GM21515 (cell line): ENCODE data around the gene SESTD1.

Source experiments
- ATAC-seq: cut with Tn5 transposase; IDR thresholded peaks from one replicate; pipeline ENCODE4 v1.9.1; 2021; ENCODE audit not compliant: unreplicated experiment

The SESTD1 gene

GRCh38 chr2:179191110-179191509 is 73.5 kb downstream of the SESTD1 start:
- ATAC-seq, result no peak

- no peak for ATAC-seq
Measured at GRCh38 chr2:179186126-179186525, 78.5 kb downstream of the SESTD1 start.

- ATAC-seq, result no peak
Measured at GRCh38 chr2:179184610-179185009, 80.0 kb downstream of the SESTD1 start.

- ATAC-seq, result no peak
Measured at GRCh38 chr2:179181002-179181401, 83.6 kb downstream of the SESTD1 start.

GRCh38 chr2:179180242-179180641 is 84.4 kb downstream of the SESTD1 start:
- ATAC-seq, result no peak

GRCh38 chr2:179179719-179180118 is 84.9 kb downstream of the SESTD1 start:
- ATAC-seq, result no peak

GRCh38 chr2:179177694-179178093 is 86.9 kb downstream of the SESTD1 start:
- ATAC-seq, result no peak

- no peak for ATAC-seq
Measured at GRCh38 chr2:179174240-179174639, 90.4 kb downstream of the SESTD1 start.

- no peak for ATAC-seq
Measured at GRCh38 chr2:179172894-179173293, 91.7 kb downstream of the SESTD1 start.

GRCh38 chr2:179171371-179171770 is 93.3 kb downstream of the SESTD1 start:
- no peak for ATAC-seq

- ATAC-seq, result no peak
Measured at GRCh38 chr2:179170901-179171300, 93.7 kb downstream of the SESTD1 start.

- no peak for ATAC-seq
Measured at GRCh38 chr2:179165356-179166000, 99.2 kb downstream of the SESTD1 start.

GRCh38 chr2:179141206-179141605 is 123.4 kb downstream of the SESTD1 start:
- no peak for ATAC-seq

GRCh38 chr2:179140571-179140970 is 124.1 kb downstream of the SESTD1 start:
- ATAC-seq, result no peak

- no peak for ATAC-seq
Measured at GRCh38 chr2:179139506-179139905, 125.1 kb downstream of the SESTD1 start.

- no peak for ATAC-seq
Measured at GRCh38 chr2:179137200-179137759, 127.4 kb downstream of the SESTD1 start.

- ATAC-seq, result no peak
Measured at GRCh38 chr2:179133016-179133415, 131.6 kb downstream of the SESTD1 start.

- ATAC-seq, result no peak
Measured at GRCh38 chr2:179132076-179132475, 132.6 kb downstream of the SESTD1 start.

- ATAC-seq, result no peak
Measured at GRCh38 chr2:179130560-179130959, 134.1 kb downstream of the SESTD1 start.

- peak; percentile 59 for ATAC-seq
Measured at GRCh38 chr2:179129574-179130238, 134.9 kb downstream of the SESTD1 start.

GRCh38 chr2:179125404-179125803 is 139.2 kb downstream of the SESTD1 start:
- ATAC-seq, result no peak

- ATAC-seq, result no peak
Measured at GRCh38 chr2:179124282-179124681, 140.3 kb downstream of the SESTD1 start.
